ENCODE measurements around the gene LDLRAD4.

The LDLRAD4 gene

DNA sequence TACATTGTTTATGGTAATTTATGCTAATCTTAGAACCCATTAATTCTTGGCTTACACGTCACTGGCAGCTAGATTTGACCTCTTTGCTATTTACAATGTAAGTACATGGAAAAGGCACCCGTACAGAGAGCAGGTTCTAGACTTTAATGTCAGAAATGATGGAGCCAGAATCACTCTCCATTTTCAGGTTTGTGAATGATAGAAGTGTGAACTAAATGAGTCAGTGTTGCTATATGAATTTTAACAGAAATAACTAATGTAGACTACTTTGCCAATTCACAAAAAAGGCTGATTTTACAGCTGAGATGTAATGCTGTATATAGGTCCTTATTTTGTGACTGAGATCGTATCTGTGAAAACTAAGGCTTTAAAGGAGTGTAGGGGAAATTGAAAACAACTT, 214.6 kb downstream of the LDLRAD4 start:
- DNase-seq (ENCODE audit: low spot score): no peak
- in situ Hi-C loops (cut with MboI; ENCODE audit: low sequenced_read_pairs, unreplicated experiment): loop anchor here (10.0 kb wide), 1 partner anchor 58 kb away; no protein-coding TSS in a partner anchor
- TF ChIP-seq, protein P1, sequence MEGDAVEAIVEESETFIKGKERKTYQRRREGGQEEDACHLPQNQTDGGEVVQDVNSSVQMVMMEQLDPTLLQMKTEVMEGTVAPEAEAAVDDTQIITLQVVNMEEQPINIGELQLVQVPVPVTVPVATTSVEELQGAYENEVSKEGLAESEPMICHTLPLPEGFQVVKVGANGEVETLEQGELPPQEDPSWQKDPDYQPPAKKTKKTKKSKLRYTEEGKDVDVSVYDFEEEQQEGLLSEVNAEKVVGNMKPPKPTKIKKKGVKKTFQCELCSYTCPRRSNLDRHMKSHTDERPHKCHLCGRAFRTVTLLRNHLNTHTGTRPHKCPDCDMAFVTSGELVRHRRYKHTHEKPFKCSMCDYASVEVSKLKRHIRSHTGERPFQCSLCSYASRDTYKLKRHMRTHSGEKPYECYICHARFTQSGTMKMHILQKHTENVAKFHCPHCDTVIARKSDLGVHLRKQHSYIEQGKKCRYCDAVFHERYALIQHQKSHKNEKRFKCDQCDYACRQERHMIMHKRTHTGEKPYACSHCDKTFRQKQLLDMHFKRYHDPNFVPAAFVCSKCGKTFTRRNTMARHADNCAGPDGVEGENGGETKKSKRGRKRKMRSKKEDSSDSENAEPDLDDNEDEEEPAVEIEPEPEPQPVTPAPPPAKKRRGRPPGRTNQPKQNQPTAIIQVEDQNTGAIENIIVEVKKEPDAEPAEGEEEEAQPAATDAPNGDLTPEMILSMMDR (IDR thresholded peaks at IDR 0.05; ENCODE audit: borderline replicate concordance, control extremely low read depth, extremely low read depth, insufficient read depth, missing control alignments): no peak

DNA sequence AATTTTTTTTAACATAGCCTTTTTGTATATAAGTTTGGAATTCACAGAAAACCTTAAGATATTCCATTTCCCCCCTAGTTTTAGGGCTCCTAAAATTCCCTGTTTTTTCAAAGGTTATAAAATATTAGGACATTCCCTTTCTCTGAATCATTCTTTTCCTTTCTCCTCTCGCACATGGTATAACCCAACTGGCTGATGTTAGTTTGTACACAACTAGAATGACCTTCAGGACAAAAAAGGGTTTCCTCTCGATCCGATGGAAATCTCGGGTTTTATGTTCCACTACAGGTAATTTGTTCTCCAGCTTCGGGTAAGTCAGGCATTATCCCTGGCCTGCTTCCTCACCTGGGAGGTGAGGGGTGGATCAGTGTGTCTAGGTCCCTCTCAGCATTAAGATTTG, 215.1 kb downstream of the LDLRAD4 start:
- TF ChIP-seq, protein P1 (IDR thresholded peaks at IDR 0.05; ENCODE audit: borderline replicate concordance, control extremely low read depth, extremely low read depth, insufficient read depth, missing control alignments): no peak
- in situ Hi-C loops (cut with MboI; ENCODE audit: low sequenced_read_pairs, unreplicated experiment): loop anchor here (10.0 kb wide), 1 partner anchor 59 kb away; no protein-coding TSS in a partner anchor
- DNase-seq (ENCODE audit: low spot score): no peak

DNA sequence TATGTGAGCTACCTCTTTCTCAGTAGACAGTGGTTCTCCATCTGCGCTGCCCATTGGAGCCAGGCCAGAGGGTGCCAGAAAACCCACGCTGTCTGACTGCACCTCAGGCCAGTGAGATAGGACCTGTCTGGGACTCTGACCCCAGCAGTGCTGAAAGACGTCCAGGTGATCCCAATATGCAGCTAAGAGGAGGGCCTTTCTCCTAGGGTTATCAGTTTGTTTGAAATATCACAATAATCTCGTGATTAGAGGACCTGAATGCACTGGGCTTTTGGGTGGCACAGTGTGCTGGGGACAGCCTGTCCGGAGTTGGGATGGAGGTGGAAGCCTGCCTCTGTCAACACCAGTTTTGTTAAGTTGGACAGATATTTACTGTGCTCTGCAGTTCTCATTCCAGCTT, 216.3 kb downstream of the LDLRAD4 start:
- DNase-seq (ENCODE audit: low spot score): no peak
- TF ChIP-seq, protein P1 (IDR thresholded peaks at IDR 0.05; ENCODE audit: borderline replicate concordance, control extremely low read depth, extremely low read depth, insufficient read depth, missing control alignments): no peak
- in situ Hi-C loops (cut with MboI; ENCODE audit: low sequenced_read_pairs, unreplicated experiment): loop anchor here (10.0 kb wide), 1 partner anchor 60 kb away; no protein-coding TSS in a partner anchor

DNA sequence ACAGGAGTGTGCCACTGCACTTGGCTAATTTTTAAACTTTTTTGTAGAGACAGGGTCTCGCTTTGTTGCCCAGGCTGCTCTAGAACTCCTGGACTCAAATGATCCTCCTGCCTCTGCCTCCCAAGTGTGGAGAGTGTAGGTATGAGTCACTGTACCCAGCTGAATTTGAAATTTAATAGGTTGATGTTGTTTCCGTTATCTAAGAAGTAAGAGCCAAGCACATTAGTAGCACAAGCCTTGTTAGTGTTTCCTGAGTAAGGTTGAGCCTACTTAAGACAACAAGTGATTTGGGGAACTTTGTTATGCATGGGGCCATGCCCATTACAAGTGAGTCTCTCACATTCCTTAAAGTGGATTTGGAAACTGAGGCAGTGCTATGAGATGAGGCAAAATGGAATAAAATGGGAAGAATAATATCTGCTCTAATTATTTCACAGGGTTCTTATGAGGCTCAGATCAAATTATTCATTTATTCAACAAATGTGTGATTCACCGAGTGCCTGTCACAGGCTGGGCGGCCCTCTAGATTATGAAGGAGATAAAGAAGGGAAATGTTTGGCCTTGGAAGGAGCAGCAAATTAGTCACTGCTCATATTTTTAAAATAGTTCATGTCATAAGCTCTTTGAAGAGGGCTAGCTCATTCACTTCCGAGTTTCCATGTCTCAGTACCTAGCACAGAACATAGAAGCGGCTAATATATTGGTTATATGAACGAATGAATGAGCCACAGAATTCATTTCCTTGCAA, 217.2 kb downstream of the LDLRAD4 start:
- DNase-seq (ENCODE audit: low spot score): no peak

DNA sequence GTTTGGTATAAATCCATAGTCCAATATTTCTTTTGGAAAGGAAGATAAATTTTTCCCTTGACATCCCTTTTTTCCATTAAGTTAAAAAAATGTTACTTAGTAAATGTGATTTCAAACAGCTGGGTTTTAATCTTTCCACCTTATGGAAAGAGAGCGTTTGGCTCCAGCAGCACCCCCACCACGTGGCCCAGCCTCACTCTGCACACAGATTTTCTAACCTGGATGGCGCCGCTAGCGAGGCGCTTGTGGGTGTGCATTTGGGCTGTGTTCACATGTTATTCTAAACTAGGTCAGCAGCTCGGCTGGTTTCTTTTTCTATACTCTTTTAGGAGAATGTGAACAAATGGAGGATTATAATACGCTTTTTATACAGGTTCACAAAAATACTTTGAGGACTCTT, 218.0 kb downstream of the LDLRAD4 start:
- no peak for DNase-seq (ENCODE audit: low spot score)
- TF ChIP-seq, protein P1 (IDR thresholded peaks at IDR 0.05; ENCODE audit: borderline replicate concordance, control extremely low read depth, extremely low read depth, insufficient read depth, missing control alignments): no peak
- in situ Hi-C loops (cut with MboI; ENCODE audit: low sequenced_read_pairs, unreplicated experiment): loop anchor here (10.0 kb wide), 1 partner anchor 62 kb away; no protein-coding TSS in a partner anchor

More for the DNA sequence above, 217.2 kb downstream of the LDLRAD4 start:
- TF ChIP-seq, protein P1 (IDR thresholded peaks at IDR 0.05; ENCODE audit: borderline replicate concordance, control extremely low read depth, extremely low read depth, insufficient read depth, missing control alignments): no peak
- in situ Hi-C loops (cut with MboI; ENCODE audit: low sequenced_read_pairs, unreplicated experiment): loop anchor here (10.0 kb wide), 1 partner anchor 61 kb away; no protein-coding TSS in a partner anchor

DNA sequence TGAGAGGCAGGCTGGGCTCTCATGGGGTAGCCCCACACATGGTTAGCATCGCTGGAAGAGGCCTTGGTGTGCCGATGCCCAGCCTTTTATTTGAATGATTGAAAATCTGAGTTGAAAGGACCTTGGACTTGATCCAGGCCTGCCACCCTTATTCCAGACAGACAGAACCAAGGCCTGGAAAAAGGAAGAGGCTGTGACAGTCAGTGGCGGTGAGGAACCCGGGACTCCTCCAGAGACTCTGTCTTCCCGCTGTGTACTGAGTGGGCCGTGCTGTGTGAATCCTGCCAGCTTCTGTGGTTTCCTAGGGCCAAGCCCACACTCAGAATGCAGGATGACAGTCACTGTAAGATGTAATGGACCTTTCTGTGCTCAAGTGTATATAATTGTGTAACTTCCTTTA, 218.5 kb downstream of the LDLRAD4 start:
- TF ChIP-seq, protein P1 (IDR thresholded peaks at IDR 0.05; ENCODE audit: borderline replicate concordance, control extremely low read depth, extremely low read depth, insufficient read depth, missing control alignments): no peak
- in situ Hi-C loops (cut with MboI; ENCODE audit: low sequenced_read_pairs, unreplicated experiment): loop anchor here (10.0 kb wide), 1 partner anchor 62 kb away; no protein-coding TSS in a partner anchor
- no peak for DNase-seq (ENCODE audit: low spot score)

Data from GM13976 (cell line).